GM23338 (cell line): ENCODE results near the gene DENND4C. TPM values are rescaled to one million over a fixed set of nuclear protein-coding genes. Genes with fewer than 3 reads are reported as not detected.

Source experiments
- CREB1 ChIP-seq: fragments of 250-450 bp; sonication (Bioruptor Pico); IDR thresholded peaks from 2 replicates; pipeline ENCODE4 v1.5.0; 2020; ENCODE audit warnings: low read depth, mild to moderate bottlenecking, moderate library complexity
- EZH2 ChIP-seq: fragments of 200-600 bp; sonication (generic); IDR thresholded peaks from one replicate; pipeline ENCODE4 v1.8.0; 2017; ENCODE audit warnings: antibody characterized with exemption, mild to moderate bottlenecking, low read depth; ENCODE audit not compliant: unreplicated experiment
- EZH2phosphoT487 ChIP-seq: fragments of 200-600 bp; sonication (generic); IDR thresholded peaks from one replicate; pipeline ENCODE4 v1.8.1; 2018; ENCODE audit warnings: antibody characterized with exemption; ENCODE audit not compliant: unreplicated experiment
- JUNB ChIP-seq: IDR thresholded peaks from one replicate; pipeline ENCODE4 v1.6.1; 2016; ENCODE audit warnings: antibody characterized with exemption; ENCODE audit not compliant: unreplicated experiment
- NANOG ChIP-seq: IDR thresholded peaks from 2 replicates; pipeline ENCODE4 v1.6.1; 2016; ENCODE audit warnings: antibody characterized with exemption, borderline replicate concordance
- POLR2AphosphoS5 ChIP-seq: IDR thresholded peaks from 2 replicates; pipeline ENCODE4 v1.6.1; 2016; ENCODE audit warnings: antibody characterized with exemption, low read depth
- STAT1 ChIP-seq: IDR thresholded peaks from one replicate; pipeline ENCODE4 v1.6.1; 2016; ENCODE audit warnings: antibody characterized with exemption; ENCODE audit not compliant: unreplicated experiment
- ZNF114 ChIP-seq: fragments of 250-450 bp; sonication (Bioruptor Pico); IDR thresholded peaks from 2 replicates; pipeline ENCODE4 v1.5.0; 2020; ENCODE audit warnings: mild to moderate bottlenecking, moderate library complexity
- ZNF462 ChIP-seq: fragments of 250-450 bp; sonication (Bioruptor Pico); IDR thresholded peaks from 2 replicates; pipeline ENCODE4 v1.5.0; 2020; ENCODE audit warnings: mild to moderate bottlenecking, moderate library complexity
- polyA plus RNA-seq: library from polyadenylated mRNA; unstranded; fragments of >200 nt; fragmentation: Nextera tagmentation; extraction: Ambion mirVana; gene quantifications from 2 replicates; pipeline ENCODE4 v1.2.1, GENCODE V29; 2016
- total RNA-seq: library from RNA; depleted of rRNA; stranded (reverse); fragments of >200 nt; shearing (Covaris generic); gene quantifications from 2 replicates; pipeline ENCODE4 v1.2.3, GENCODE V29; 2014
- TF ChIP-seq, protein P1 (sequence below): IDR thresholded peaks from one replicate; pipeline ENCODE4 v1.6.1; 2018; ENCODE audit warnings: antibody characterized with exemption; ENCODE audit not compliant: unreplicated experiment
- TF ChIP-seq, protein P2 (sequence below), 2 experiments: fragments of 200-600 bp in 1 of 2; sonication (generic) in 1 of 2; conservative IDR thresholded peaks; 2 replicates each; pipeline versions ENCODE4 v1.5.1 to v1.6.1; 2016 to 2017; ENCODE audit warnings: antibody characterized with exemption in 2 of 2, low read depth in 2 of 2, mild to moderate bottlenecking in 2 of 2, moderate library complexity in 1 of 2

Gene DENND4C
- total and polyA plus RNA-seq, 2 experiments from 2014 or later = 6.4 to 30.8 TPM

DNA sequence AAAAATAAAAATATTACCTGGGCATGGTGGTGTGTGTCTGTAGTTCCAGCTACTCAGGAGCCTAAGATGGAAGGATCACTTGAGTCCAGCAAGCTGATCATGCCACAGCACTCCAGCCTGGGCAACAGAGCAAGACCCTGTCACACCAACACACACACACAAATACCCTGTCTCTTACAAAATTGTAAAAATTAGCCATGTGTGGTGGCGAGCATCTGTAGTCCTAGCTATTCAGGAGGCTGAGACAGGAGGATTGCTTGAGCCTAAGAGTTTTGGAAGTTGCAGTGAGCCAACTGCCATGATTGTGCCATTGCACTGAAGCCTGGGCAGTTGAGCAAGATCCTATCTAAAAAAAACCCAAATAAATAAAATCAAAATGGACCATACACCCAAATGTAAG, 32.1 kb upstream of the DENND4C start (continued):
- no peak for TF ChIP-seq ZNF462 (CRISPR knock-in tag)
- no peak for TF ChIP-seq EZH2phosphoT487
- no peak for TF ChIP-seq CREB1 (CRISPR knock-in tag)
- no peak for TF ChIP-seq POLR2AphosphoS5
- TF ChIP-seq JUNB = no peak
- no peak for TF ChIP-seq NANOG
- no peak for TF ChIP-seq EZH2
- TF ChIP-seq, protein P1, sequence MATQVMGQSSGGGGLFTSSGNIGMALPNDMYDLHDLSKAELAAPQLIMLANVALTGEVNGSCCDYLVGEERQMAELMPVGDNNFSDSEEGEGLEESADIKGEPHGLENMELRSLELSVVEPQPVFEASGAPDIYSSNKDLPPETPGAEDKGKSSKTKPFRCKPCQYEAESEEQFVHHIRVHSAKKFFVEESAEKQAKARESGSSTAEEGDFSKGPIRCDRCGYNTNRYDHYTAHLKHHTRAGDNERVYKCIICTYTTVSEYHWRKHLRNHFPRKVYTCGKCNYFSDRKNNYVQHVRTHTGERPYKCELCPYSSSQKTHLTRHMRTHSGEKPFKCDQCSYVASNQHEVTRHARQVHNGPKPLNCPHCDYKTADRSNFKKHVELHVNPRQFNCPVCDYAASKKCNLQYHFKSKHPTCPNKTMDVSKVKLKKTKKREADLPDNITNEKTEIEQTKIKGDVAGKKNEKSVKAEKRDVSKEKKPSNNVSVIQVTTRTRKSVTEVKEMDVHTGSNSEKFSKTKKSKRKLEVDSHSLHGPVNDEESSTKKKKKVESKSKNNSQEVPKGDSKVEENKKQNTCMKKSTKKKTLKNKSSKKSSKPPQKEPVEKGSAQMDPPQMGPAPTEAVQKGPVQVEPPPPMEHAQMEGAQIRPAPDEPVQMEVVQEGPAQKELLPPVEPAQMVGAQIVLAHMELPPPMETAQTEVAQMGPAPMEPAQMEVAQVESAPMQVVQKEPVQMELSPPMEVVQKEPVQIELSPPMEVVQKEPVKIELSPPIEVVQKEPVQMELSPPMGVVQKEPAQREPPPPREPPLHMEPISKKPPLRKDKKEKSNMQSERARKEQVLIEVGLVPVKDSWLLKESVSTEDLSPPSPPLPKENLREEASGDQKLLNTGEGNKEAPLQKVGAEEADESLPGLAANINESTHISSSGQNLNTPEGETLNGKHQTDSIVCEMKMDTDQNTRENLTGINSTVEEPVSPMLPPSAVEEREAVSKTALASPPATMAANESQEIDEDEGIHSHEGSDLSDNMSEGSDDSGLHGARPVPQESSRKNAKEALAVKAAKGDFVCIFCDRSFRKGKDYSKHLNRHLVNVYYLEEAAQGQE = no peak
- TF ChIP-seq, protein P2, sequence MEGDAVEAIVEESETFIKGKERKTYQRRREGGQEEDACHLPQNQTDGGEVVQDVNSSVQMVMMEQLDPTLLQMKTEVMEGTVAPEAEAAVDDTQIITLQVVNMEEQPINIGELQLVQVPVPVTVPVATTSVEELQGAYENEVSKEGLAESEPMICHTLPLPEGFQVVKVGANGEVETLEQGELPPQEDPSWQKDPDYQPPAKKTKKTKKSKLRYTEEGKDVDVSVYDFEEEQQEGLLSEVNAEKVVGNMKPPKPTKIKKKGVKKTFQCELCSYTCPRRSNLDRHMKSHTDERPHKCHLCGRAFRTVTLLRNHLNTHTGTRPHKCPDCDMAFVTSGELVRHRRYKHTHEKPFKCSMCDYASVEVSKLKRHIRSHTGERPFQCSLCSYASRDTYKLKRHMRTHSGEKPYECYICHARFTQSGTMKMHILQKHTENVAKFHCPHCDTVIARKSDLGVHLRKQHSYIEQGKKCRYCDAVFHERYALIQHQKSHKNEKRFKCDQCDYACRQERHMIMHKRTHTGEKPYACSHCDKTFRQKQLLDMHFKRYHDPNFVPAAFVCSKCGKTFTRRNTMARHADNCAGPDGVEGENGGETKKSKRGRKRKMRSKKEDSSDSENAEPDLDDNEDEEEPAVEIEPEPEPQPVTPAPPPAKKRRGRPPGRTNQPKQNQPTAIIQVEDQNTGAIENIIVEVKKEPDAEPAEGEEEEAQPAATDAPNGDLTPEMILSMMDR (conservative IDR thresholded peaks at IDR 0.05; ENCODE audit: low read depth in 2 of 2) = no peak
- no peak for TF ChIP-seq ZNF114 (CRISPR knock-in tag)
- no peak for TF ChIP-seq STAT1
